Psoas muscle (tissue), 8 donors: Measurements from ENCODE around the gene CDX4. TPM values are rescaled to one million over a fixed set of nuclear protein-coding genes. Genes with fewer than 3 reads are reported as not detected.

Source experiments
- ATAC-seq, 4 donors: fragments of 200-7000 bp; cut with Tn5 transposase; one replicate each; pipeline ENCODE4 v1.9.1; 2020; ENCODE audit warnings: moderate library complexity in 3 of 4, mild to moderate bottlenecking in 2 of 4
- DNase-seq, 2 donors: peaks; one replicate each; pipeline ENCODE4 v3.0.0-alpha.2; 2020
- H3K27ac ChIP-seq: fragments of 200-600 bp; one replicate; pipeline ENCODE4 v1.8.0; 2022
- H3K27me3 ChIP-seq, 3 donors: fragments of 200-600 bp in 1 of 3; one replicate each; pipeline versions ENCODE4 v1.6.1 to v1.8.0; 2013 to 2022; ENCODE audit warnings: low read length in 2 of 3, mild to moderate bottlenecking in 2 of 3, moderate library complexity in 1 of 3; ENCODE audit not compliant: insufficient read depth in 3 of 3
- H3K36me3 ChIP-seq, 2 donors: fragments of 200-600 bp in 1 of 2; one replicate each; pipeline versions ENCODE4 v1.6.1 to v1.8.0; 2013 to 2022; ENCODE audit warnings: low read depth in 1 of 2, mild to moderate bottlenecking in 1 of 2, moderate library complexity in 1 of 2; ENCODE audit not compliant: insufficient read depth in 1 of 2
- H3K4me1 ChIP-seq: fragments of 200-600 bp; one replicate; pipeline ENCODE4 v1.8.0; 2022
- H3K4me3 ChIP-seq: fragments of 200-600 bp; one replicate; pipeline ENCODE4 v1.8.0; 2022; ENCODE audit warnings: mild to moderate bottlenecking
- H3K9me3 ChIP-seq: fragments of 200-600 bp; one replicate; pipeline ENCODE4 v1.8.0; 2022
- CTCF ChIP-seq: fragments of 200-600 bp; IDR thresholded peaks from one replicate; pipeline ENCODE4 v1.8.0; 2022; ENCODE audit warnings: antibody characterized with exemption
- WGBS, 3 donors: extraction: QIAGEN DNeasy Blood & Tissue Kit; methylation state at CpG; one replicate each; pipeline versions ENCODE4 v1.1.6 to v1.1.7; 2013; 5-methylcytosine and 5-hydroxymethylcytosine counted together
- intact Hi-C, 2 donors: fragments of 100-400 bp; cut with DNase I; formaldehyde crosslinking; loops; one replicate each; pipeline versions ENCODE4 v1.11.0 to v1.14.2; 2022
- long read RNA-seq, 2 donors: library from polyadenylated mRNA; unstranded; transcript quantifications; one replicate each; pipeline ENCODE4 v2.0.0, GENCODE V29; 2021
- polyA plus RNA-seq, 3 donors: library from polyadenylated mRNA; stranded (reverse); fragments of 200-250 nt; gene quantifications; one replicate each; pipeline ENCODE4 v1.2.3, GENCODE V29; 2013
- total RNA-seq, 4 donors: library from RNA; stranded (reverse); fragmentation: NEBNext Ultra II Directional in 2 of 4; extraction: Animal tissue kit (Norgen Biotek cat#: 25700) in 2 of 4; gene quantifications; one replicate each; pipeline versions ENCODE4 v1.2.1 to v1.2.4, GENCODE V29; 2021 to 2023
- donor health status: healthy with polysubstance abuse.
- donor health status: DM: no; HTN: no; CAD: no; lungs with moderate emphysema.
- donor health status: Bipolar disorder and iron deficiency.
- donor health status: healthy.
- donor health status: DM: yes; HTN: yes; CAD: no.
- donor health status: DM: no; HTN: no; CAD: no.
- donor health status: DM: no; HTN: no; CAD: no.
- donor health status: DM: yes; HTN: yes; CAD: no.

Gene CDX4
- total RNA-seq (not detected), polyA plus RNA-seq (not detected)
- long read RNA-seq, donor 1 = 0 reads
- long read RNA-seq, donor 2 = 0 reads

GRCh38 chrX:73446831-73447230 is at the start of gene CDX4:
Gene CDX4 (plus strand): TSS chrX:73447053. CDS start chrX:73447254, 201 bp downstream.
- ATAC-seq = no peak
- DNase-seq = no peak
- no peak for TF ChIP-seq CTCF

GRCh38 chrX:73398185-73398914 is 48.5 kb upstream of the CDX4 start:
- intact Hi-C loops = no loop called here
- Histone ChIP-seq H3K4me1 (no peaks in the 10 kb centered on the region), H3K9me3 (no peaks in the 10 kb centered on the region), H3K36me3 (no peaks in the 10 kb centered on the region), H3K4me3 (no peak overlapping the region), H3K27me3 (peaks cover 0 to 24% (median 0%) of the 10 kb centered on the region in 3 donors), H3K27ac (no peak overlapping the region)
- DNase-seq (no peak), ATAC-seq (no peak)
- WGBS, 3 donors = 33 to 49% (median 46%) methylated on average over 2 of the region's 2 CpGs
- no peak for TF ChIP-seq CTCF

More at GRCh38 chrX:73446831-73447230, at the start of gene CDX4:
- no peaks in the 10 kb centered on the region for H3K4me1 ChIP-seq
- H3K4me3 ChIP-seq = no peak within 1 kb of the TSS
- WGBS, 3 donors = 44 to 55% (median 50%) methylated on average over 7 of the region's 7 CpGs
- no peaks in the 10 kb centered on the region for H3K9me3 ChIP-seq
- H3K27ac ChIP-seq = no peak within 1 kb of the TSS
- H3K27me3 ChIP-seq = peaks cover 0 to 68% (median 7%) of the 10 kb centered on the region in 3 donors
- intact Hi-C loops = no loop called here
- no peaks in the 10 kb centered on the region for H3K36me3 ChIP-seq

GRCh38 chrX:73400136-73400748 is 46.6 kb upstream of the CDX4 start:
- no peak for TF ChIP-seq CTCF
- Histone ChIP-seq H3K4me3 (no peak overlapping the region), H3K27me3 (peaks cover 0 to 24% (median 0%) of the 10 kb centered on the region in 3 donors), H3K36me3 (no peaks in the 10 kb centered on the region), H3K27ac (no peak overlapping the region), H3K4me1 (no peaks in the 10 kb centered on the region), H3K9me3 (no peaks in the 10 kb centered on the region)
- WGBS, 3 donors = 63 to 75% (median 65%) methylated on average over 4 of the region's 4 CpGs
- intact Hi-C loops = no loop called here
- no peak for ATAC-seq
- DNase-seq = no peak

GRCh38 chrX:73401591-73402266 is 45.1 kb upstream of the CDX4 start:
- ATAC-seq (no peak), DNase-seq (no peak)
- Histone ChIP-seq H3K4me3 (no peak overlapping the region), H3K27ac (no peak overlapping the region), H3K9me3 (peaks cover 8% of the 10 kb centered on the region), H3K36me3 (no peaks in the 10 kb centered on the region), H3K27me3 (peaks cover 0 to 24% (median 0%) of the 10 kb centered on the region in 3 donors), H3K4me1 (no peaks in the 10 kb centered on the region)
- intact Hi-C loops = no loop called here
- no peak for TF ChIP-seq CTCF
- 11 to 31% (median 16%) methylated on average over 6 to 9 of the region's 9 CpGs for WGBS, 3 donors
